HG02852 (cell line): ENCODE data around the gene MLH1.
"Not testable (repeated sequence)": the region's sequence is repeated elsewhere in the genome, so short reads cannot be mapped to it uniquely, and the experiment has no call there.

Experiments used
- ATAC-seq: cut with Tn5 transposase; IDR thresholded peaks from one replicate; pipeline ENCODE4 v1.9.1; 2021; ENCODE audit warnings: mild to moderate bottlenecking, moderate library complexity; ENCODE audit not compliant: unreplicated experiment

MLH1 gene

DNA sequence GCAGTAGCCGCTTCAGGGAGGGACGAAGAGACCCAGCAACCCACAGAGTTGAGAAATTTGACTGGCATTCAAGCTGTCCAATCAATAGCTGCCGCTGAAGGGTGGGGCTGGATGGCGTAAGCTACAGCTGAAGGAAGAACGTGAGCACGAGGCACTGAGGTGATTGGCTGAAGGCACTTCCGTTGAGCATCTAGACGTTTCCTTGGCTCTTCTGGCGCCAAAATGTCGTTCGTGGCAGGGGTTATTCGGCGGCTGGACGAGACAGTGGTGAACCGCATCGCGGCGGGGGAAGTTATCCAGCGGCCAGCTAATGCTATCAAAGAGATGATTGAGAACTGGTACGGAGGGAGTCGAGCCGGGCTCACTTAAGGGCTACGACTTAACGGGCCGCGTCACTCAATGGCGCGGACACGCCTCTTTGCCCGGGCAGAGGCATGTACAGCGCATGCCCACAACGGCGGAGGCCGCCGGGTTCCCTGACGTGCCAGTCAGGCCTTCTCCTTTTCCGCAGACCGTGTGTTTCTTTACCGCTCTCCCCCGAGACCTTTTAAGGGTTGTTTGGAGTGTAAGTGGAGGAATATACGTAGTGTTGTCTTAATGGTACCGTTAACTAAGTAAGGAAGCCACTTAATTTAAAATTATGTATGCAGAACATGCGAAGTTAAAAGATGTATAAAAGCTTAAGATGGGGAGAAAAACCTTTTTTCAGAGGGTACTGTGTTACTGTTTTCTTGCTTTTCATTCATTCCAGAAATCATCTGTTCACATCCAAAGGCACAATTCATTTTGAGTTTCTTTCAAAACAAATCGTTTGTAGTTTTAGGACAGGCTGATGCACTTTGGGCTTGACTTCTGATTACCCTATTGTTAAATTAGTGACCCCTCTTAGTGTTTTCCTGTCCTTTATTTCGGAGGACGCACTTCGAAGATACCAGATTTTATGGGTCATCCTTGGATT, at the start of gene MLH1:
Gene MLH1 (plus strand): TSS at position 193 of the 958 bp plus-strand sequence. CDS start 30 bp downstream, at position 223.
- ATAC-seq: peak; percentile 88

DNA sequence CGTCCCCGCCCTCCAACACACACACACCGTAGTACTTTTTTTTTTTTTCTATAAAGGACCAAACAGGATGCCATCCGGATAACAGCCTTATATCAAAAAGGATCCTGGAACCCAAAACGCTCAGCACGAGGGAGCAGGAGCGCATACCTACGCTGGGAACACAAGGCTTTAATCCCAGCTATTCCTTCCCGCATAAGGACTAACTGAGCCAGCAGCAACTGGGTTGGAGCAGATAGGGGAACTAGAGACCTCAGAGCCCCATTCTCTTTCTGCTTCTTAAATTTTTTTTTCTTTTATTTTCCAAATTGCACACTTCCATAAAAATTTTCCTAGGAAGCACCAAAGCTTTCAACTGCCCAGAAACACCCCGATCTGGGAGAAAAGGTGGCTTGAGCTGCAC, 49.7 kb upstream of the MLH1 start:
- no peak for ATAC-seq

DNA sequence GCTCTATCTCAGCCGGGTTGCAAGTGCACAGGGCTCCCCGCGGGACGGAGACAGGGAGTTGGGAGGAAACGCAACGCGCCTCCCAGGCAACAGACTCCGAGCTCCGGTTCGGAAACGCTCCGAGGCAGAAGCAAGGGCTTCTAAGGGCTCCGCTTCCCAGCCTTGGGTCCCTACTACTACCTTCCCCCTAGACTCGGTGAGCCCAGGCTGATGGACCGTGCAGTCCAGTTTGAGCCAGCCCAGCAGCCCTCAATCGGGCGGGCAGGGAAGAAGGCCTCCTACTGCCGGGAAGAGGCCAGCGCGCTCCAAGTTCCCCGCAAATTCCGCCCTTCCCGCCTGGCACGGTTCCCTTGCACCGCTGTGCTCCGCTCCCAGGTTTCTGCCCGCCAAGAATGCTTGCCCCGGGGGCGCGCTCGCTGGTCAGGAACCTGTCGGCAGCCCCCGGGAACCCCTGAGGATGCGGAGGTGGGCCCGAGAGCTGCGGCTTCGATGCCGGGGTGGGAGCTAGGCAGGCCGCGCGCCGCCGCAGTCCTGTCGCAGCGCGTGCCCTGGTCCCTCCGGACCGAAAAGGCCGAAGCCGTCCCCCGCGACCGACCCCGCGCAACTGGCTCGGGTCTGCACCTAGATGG, 49.2 kb upstream of the MLH1 start:
- ATAC-seq: peak; percentile 52

DNA sequence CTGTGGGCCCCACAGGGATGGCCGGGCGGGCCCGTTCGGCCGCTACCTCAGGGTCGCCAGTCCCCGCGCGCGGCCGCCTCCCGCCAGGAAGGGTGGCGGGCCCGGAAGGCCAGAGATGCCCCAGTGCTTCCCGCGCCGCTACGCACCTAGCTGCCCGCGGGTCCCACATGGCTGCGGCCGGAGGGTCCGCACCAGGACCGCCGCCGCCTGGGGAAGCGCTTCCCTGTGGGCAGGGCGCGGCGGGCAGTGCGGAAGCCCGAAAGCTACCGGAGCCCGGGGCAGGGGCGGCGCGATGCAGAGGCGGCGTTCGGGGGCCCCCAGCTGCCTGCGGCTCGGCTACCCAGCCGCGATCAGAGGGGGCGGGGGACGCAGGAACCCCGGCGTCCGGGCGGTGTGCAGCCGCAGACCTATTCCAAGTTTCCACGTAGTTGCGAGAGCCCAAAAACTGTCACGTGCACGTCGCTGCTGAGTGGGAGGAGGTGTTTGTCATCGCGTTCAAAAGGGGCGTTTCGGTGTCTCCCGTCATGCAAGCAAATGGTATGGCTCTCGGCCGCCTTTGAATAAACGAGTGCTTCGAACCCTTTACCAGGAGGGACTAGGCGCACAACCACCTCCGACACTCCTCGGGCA, 48.6 kb upstream of the MLH1 start, which contains the start of gene TRANK1:
Gene TRANK1 (minus strand): TSS at position 414 of the 630 bp plus-strand sequence. CDS start 245 bp downstream, at position 169.
- ATAC-seq: peak; percentile 66

DNA sequence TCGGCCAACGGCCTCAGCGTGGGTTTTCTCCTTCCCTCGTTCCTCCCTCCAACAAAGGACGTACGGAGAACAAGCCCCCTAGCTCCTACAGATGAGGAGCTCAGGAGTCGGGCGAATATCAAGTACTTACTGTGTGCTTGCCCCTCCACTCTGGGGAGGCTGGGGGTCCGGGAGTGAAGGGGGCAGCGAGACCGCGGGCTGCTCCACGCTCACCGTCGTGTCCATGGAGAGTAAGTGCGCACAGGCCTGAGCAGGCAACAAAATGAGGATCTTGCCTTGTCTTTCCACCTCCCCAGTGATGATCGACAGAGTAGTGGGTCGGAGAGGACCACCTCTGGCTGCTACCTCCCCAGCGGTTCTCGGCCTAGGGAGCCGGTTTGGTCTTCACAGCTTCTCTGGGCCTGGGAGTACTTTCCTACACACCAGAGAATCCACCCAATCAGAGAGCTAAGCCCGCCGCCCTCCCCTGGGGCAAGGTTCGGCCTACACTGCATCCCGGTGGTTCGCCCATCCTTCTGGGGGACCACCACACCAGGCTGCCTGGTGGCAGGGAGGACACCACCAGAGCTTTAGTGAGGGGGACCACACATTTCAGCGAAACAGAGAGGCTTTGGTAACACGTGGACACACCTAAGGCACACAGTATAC, 47.9 kb upstream of the MLH1 start:
- ATAC-seq: no peak

DNA sequence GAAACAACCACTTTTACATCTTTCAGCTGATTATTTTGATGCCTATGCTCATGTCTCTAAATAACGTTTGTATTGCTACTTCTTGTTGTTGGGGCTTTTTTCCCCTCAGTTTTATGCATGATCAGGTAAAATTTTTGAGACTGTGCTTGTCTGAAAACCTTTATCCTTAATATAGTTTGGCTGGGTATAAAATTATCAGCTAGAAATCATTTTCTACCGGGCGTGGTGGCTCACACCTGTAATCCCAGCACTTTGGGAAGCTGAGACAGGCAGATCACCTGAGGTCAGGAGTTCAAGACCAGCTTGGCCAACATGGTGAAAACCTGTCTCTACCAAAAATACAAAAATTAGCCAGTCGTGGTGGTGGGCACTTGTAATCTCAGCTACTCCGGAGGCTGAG, 45.5 kb upstream of the MLH1 start:
- not testable (repeated sequence) for ATAC-seq

DNA sequence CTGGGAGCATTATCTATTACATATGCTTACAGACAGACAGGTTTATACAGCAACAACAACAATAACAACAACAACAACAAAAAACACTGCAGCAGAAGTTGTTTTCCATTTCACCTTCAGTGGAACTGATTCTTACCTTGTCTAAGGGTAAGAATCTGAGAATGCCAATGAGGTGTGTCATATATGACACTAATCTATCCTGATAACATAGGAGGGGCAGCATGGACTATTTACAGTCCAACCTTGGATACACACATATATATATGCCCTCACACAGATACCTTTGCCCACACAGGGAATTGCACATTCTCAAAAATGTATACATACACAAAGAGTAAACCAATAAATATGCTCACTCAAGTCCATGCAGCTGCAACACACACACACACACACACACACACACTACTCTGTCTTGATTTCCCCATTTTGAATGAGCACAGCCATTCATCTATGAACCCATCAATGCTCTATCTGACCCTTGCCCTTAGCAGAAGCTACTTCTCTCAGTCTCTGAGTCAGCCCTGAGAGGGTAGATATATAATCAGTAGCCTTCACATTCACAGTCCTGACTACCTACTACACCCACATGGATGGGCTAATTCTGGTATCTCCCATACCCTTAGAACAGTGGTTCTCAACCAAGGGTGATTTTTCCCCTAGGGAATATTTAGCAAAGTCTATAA, 38.7 kb upstream of the MLH1 start:
- ATAC-seq: no peak

DNA sequence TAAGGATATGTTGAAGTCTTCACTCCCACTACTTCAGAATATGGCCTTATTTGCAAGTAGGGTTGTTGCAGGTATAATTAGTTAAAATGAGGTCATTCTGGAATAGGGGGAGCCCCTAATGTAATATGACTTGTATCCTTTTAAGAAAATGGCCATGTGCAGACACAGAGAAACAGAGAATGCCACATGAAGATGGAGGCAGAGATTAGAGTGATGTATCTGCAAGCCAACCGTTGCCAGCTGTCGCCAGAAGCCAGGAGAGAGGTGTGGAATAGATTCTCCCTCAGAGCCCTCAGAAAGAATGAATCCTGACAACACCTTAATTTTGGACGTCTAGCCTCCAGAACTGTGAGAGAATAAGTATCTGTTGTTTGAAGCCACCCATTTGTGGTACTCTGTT, 37.2 kb upstream of the MLH1 start:
- ATAC-seq: no peak

DNA sequence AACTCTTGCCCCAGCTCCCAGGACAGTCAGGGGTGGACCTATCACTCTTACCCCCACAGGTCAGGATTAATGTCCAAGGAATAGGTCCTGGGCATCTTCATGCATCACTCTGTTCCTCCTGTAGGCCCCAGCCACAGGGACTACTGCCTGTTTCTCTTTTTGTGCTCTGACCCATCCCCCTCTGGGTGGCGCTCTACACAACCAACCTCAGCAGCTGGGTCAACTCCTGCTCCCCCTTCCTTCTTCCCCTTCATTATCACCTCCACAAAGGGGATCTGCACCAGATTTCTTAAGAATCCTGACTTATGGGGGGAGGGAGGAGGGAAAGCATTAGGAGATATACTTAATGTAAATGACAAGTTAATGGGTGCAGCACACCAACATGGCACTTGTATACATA, 36.3 kb upstream of the MLH1 start:
- ATAC-seq: no peak

DNA sequence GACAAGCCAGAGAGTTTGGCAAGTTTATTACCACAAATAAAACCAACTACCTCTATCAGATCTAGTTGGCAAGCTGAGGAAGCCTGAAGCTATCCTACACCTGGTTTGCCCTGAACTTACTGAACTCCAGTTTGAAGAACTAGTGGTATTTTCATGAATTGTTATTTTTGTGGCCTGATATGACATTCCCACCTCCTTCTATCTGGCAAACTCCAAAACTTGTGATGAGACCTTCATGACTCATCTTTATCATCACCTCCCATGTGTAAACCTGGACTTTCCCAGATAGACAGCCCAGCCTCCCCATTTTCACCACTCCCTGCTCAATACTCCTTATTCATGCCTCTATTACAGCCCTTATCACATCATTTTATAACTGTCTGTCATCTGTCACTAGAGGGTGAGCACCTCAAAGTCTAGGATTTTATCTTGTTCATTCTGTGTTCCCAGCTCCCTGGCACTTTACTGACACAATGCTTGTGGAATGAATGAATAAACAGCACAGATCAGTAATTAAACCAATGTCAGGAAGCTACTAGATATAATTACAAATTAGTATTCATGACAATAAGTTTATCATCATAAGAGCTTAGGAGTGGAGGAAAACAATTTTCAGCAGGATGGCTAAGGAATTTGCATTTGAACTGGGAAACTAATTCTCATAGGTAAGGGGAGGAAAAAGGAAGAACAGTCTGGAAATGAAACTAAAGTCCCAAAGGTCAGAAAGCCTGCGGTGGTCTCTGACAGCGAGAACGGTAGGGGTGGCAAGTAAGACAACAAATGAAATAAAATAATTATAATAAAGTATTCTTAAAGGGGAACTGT, 35.2 kb upstream of the MLH1 start:
- no peak for ATAC-seq

DNA sequence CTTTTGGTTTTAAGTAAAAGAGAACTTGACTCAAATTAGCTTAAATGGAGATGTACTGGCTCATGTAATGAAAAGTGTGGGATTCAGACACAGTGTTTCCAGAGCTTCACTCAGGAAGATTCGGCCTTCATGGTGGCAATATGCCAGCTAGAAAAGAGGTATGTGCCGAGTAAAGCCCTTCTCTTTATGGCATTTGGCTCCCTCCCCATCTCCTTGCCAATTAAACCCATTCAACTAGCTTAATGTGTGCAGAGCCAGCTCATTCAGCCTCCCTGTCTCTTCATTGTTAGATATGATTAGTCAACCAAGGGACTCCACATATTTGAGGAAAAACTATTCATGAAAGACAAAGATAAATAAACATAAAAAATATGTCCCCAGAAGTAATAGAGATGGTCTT, 33.5 kb upstream of the MLH1 start:
- no peak for ATAC-seq

DNA sequence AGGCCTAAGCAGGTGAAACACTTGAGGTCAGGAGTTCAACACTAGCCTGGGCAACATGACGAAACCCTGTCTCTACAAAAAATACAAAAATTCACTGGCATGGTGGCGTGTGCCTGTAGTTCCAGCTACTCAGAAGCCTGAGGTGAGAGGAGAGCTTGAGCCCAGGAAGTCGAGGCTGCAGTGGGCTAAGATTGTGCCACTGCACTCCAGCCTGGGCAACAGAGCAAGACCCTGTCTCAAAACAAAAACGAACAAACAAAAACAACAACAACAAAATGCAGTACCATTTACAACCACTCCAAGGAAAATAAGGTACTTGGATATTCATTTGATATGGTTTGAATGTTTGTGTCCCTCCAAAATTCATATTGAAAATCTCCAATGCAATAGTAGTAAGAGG, 32.8 kb upstream of the MLH1 start:
- no peak for ATAC-seq

DNA sequence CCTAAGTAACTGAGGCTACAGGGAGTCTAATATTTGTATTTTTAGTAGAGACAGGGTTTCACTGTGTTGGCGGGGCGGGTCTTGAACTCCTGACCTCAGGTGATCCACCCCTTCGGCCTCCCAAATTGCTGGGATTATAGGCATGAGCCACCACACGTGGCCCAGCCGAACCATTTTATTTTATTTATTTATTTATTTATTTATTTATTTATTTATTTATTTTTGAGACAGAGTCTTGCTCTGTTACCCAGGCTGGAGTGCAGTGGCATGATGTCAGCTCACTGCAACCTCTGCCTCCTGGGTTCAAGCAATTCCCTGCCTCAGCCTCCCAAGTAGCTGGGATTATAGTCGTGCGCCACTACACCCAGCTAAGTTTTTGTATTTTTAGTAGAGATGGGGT, 30.3 kb upstream of the MLH1 start:
- ATAC-seq: not testable (repeated sequence)

DNA sequence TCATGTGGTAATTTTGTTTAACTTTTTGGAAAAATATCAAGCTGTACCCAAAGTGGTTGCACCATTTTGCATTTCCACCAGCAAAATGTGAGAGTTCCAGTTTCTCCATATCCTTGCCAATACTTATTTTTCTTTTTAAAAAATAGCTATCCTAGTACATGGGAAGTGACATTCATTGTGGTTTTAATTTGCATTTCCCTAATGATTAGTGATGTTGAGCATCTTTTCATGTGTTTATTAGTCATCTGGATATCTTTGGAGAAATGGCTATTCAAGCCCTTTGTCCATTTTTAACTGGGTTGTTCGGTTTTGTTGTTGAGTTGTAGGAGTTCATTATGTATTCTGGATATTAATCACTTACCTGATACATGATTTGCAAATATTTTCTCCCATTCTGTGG, 29.0 kb upstream of the MLH1 start:
- no peak for ATAC-seq

DNA sequence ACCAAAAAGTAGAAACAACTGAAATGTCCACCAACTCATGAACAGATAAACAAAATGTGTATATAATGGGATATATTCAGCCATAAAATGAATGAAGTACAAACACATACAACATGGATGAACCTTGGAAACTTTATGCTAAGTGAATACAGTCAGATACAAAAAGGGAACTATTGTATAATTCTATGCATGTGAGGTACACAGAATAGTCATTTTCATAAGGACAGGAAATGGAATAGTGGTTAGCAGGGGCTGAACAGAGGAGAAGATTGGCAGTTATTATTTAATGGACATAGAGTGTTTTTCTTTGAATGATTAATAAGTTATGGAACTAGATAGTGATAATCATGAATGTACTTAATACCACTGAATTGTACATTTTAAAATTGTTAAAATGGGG, 28.5 kb upstream of the MLH1 start:
- peak; percentile 42 for ATAC-seq

DNA sequence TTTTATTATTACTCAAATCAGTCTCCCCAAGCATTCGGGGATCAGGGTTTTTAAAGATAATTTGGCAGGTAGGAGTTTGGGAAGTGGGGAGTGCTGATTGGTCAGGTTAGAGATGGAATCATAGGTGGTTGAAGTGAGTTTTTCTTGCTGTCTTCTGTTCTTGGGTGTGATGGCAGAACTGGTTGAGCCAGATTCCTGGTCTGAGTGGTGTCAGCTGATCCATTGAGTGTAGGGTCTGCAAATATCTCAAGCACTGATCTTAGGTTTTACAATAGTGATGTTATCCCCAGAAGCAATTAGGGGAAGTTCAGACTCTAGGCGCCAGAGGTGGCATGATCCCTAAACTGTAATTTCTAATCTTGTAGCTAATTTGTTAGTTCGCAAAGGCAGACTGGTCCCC, 27.9 kb upstream of the MLH1 start:
- no peak for ATAC-seq

DNA sequence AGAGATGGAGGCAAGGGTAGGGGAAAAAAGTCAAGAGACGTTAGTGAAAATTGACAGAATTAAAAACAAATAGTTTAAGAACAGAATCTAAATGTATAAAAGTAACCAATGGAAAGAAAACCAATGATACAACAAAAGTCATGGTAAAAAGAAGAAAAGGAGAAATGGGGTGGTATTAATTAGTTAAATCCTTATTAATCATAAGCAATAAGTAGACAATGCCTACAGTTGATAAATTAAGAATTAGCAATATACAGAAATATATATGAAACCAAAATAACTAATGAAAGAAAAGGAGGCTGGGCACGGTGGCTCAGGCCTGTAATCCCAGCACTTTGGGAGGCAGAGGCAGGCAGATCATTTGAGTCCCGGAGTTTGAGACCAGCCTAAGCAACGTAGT, 24.2 kb upstream of the MLH1 start:
- ATAC-seq: no peak

DNA sequence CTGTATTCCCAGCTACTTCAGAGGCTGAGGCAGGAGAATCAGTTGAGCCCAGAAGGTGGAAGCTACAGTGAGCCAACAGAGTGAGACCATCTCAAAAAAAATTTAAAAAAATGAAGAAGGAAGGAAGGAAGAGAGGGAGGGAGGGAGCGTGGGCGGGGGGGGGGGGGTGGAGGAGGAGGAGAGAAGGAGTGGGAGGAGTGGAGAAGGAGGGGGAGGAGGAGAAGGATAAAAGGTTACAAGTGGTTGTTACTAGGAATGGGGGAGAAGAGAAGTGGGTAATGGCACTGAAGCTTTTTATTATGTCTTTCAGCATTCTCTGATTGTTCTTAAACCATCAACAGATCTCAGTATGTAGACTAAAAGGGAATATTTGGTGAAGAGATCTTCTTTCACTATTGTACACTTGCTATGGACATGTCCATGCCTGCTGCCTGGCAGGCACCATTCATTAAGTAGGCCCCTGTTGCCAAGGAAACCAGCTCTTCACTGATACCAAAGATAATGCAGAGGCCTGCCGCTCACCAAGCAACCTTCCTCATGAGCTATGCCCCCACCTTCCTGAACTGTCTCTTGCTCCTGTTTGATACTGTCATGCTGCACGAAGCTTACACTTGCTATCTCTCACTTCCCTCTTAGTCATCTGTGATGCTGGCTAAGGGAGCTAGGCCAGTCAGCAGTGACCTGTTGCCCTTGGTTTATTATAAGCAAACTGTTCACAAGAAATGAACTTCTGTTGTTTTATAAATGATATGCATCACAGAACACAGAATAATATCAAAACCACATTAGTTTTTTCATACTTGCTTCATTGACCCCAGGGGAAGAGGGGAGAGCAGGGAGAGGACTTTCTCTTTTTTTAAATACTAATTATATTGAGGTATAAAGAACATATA, 23.5 kb upstream of the MLH1 start:
- peak; percentile 99 for ATAC-seq

DNA sequence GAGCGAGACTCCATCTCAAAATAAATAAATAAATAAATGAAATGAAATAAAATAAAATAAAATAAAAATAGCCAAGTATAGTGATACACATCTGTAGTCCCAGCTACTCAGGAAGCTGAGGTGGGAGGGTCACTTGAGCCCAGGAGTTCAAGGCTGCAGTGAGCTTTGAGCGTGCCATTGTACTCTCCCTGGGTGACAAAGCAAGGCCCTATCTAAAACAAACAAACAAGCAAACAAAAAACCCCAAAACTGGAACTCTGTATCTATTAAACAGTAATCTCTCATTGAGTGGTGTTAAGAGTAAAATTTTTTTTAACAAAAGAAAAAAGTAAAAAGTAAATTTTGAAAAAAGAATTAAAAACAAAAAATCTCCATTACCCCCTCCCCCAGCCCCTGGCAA, 21.2 kb upstream of the MLH1 start:
- ATAC-seq: no peak
